Measurements from ENCODE around the gene ZDHHC3.

The ZDHHC3 gene

DNA sequence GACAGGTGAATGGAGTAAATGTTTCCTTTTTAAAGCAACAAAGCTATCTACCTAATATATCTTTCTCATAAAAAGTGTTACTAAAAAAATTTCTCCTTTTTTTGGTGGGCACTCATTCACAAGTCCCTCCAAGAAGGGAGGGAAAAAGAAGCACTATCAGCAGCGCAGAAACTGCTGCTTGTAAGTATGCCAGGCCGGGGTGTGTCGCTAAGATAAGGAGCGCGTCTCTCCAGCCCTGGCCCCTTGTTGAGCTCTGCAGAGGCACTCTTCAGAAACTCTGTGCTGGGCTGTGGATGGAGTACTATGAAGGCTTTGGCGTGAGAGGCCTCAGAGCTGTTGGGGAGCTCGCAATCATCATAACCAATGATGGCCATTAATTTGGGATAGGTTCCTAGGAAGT is 49.1 kb downstream of the ZDHHC3 start:
- no peak for DNase-seq

DNA sequence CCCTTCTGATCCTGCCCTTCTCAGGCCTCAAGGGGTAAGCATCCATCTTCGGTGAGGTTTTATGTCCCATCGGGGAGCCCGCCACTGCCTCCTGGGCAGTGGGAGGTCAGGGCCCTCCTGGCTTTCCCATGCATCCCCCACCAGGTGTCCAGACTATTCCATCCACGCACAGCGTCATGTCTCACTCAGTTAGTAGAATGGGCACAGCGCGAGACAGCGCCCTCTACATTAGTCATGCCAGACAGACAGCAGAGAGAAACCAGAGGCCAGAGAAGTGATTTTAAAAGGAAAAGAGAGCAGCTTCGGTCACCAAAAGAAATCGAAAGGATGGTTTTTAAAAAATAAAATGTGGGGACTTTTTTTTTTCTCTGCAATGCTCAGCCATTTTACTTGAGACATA is 49.8 kb downstream of the ZDHHC3 start:
- DNase-seq: no peak

DNA sequence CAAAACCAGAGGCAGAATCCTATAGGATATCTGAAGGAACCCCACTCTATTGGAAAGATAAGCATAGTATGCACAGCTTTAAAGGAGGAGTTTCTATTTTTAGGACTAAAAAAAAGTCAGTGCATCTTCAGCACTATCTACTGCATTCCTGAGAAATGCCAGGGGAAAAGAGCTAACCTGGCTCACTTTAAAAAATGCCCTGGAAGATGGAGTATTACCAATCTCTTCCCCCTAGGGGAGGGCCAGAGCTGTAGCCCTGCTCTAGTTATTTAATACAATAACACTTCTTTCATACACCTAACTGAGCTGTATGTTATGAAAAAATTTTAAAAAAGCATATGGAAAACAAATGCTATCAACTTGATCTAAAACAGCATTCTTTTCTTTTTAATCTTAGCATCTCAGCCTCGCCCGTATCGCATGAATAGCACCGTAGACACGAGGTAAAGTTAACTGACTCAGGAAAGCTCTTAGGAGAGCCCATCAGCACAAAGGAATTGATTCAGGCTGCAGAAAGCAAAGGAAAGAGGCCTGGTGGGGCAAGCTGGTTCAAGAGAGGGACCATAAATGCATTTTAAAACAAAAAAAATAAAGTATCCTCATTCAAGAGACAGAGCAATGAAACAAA is 51.4 kb downstream of the ZDHHC3 start:
- DNase-seq: no peak

GRCh38 chr3:44923632-44924456 is 52.1 kb downstream of the ZDHHC3 start:
- DNase-seq: peak in 1 of 4 experiments; percentile 5

- peak in 3 of 4 experiments; percentile 4 to 33 (median 7) for DNase-seq
These were observed 55.9 kb downstream of the ZDHHC3 start for GRCh38 chr3:44920081-44920480.

DNA sequence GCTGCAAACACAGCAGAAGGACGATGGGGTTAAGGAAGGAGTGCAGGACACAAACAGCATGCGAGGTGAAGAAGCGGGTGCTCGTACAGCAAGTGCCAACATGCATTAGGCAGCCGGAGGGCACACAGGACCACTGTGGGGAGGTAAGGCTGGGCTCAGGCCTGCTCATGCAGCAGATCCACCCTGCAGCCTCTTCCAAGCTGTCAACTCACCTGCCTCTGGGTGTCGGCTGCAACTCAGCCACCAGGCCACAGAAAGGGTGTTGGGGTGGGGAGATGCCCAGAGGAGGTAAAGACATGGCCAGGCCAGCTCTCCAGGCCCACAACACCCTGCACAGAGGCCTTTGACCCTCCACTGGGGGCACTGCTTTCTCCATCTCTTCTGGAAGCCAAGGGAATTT is 57.4 kb downstream of the ZDHHC3 start:
- no peak for DNase-seq

GRCh38 chr3:44918087-44918486 is 57.9 kb downstream of the ZDHHC3 start:
- no peak for DNase-seq

DNA sequence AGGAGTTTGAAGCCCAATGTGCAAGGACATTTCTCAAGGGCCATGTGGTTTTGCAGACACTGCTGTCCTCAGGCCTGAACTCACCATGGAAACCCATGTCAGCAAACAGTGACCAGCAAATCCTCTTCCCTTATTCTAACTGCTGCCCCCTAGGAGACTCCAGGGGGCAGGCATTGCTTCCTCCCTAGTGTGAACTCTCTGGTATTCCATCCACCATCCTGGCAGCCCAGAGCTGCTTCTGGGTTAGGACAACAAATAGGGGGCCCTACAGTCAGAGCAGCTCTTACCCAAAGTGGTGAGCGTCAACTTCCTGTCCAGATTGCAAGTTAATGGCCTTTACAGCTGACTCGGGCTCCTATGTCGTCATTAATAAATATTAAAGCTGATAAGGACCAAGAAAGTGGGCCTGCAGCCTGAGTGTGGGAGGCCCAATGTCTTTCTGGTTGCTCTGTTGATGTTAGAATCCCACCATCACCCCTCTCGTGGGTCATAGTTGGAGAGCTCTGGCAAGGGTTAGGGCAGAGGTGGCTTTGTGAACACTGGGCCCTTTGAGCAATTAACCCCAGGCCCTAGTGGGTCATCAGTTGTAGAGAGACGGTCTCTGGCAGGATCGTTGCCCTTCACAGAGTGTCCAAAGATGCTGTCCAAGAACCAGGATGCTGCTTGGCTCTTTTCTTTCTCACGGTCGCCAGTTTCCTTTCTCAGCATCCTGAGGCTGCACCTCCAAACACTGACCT is 60.1 kb downstream of the ZDHHC3 start:
- peak in 3 of 4 experiments; percentile 9 to 23 (median 19) for DNase-seq

DNA sequence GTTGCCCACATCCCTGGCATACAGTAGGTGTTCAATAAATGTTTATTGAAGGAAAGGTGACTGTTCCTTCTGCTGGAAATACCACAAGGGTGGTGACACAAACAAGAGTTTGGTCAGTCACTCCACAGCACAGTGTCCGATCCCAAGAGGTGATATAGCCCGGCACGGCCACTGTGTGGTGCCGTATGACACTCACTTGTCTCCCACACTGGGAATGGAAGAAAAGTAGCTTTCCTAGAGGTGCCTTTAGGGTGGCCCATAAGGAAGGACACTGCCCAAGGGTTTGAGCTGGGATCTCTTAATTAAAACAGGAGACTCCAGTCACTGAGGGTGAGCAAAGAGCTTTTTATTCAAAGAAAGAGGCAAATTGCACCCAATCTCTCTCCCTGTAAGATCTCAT is 61.0 kb downstream of the ZDHHC3 start:
- DNase-seq: peak; percentile 17 to 46 (median 28)

DNA sequence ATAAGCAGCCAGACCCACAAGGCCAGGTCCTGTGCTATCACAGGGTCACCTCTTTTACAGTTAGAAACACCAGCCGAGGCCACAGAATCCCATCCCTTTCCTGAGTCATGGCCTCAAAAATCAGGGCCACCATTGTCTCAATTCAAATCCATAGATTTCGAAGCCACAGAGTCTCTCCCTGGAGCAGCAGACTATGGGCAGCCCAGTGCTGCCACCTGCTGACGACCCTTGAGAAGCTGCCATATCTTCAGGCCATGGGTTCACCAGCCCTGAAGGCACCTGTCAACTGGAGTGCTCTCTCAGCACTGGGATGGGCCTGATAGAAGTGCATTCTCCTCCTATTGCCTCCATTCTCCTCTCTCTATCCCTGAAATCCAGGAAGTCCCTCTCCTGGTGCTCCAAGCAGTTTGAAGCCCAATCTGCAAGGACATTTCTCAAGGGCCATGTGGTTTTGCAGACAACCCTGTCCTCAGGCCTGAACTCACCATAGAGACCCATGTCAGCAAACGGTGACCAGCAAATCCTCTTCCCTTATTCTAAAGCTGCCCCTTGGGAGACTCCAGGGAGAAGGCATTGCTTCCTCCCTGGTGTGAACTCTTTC is 62.0 kb downstream of the ZDHHC3 start:
- DNase-seq: peak; percentile 75 to 88 (median 77)

- DNase-seq: no peak
These were observed 65.3 kb downstream of the ZDHHC3 start for GRCh38 chr3:44910693-44911092.

GRCh38 chr3:44909063-44909462 is 66.9 kb downstream of the ZDHHC3 start:
- DNase-seq: no peak

GRCh38 chr3:44907612-44908011 is 68.4 kb downstream of the ZDHHC3 start:
- DNase-seq: no peak

DNA sequence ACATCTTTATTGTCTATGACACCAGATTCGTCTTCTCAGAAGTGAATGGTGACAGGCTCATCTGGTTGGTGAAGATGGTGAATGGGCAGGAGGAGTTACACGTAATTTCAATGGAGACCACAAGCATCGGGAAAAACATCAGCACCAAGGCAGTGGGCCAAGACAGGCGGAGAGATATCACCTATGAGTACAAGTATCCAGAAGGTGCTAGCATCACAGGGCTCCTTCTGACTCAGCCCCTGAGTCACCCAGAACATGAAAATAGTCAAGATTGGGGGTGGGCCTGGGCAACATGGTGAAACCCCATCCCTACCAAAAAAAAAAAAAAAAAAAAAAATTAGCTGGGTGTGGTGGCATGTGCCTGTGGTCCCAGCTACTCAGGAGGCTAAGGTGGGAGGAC is 69.0 kb downstream of the ZDHHC3 start:
- no peak for DNase-seq

DNA sequence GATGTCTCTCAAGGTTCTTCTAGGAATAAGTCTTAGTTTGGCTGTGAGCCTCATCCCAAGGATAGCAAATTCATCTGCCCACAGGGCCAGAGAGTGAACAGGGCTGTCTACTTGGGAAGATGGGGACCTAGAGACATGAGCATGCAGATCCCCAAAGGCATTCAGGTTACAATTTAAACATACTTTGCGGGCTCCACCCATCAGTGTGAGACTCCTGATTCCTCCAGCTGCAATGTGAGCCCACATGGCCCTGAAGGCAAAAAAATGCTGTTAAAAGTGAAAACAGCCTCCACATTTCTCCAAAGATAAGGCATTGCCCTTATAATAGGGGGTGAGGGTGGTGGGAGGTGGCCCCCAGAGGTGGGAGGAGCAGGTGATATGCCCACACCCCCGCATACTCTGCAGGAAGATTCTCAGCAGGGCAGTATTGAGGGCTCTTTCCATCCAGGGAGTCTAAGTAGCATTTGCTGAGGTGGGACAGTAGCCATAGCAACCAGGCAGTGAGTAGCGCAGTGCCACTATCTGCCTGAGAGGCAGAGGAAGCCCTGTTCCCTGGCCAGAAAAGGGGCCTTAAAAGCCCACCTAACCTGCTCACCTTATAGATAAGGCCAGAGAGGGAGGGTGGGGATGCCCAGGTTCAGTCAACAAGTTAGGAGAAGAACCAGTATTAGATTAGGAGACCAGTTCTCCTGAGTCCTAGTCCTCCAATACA is 70.4 kb downstream of the ZDHHC3 start:
- no peak for DNase-seq

DNA sequence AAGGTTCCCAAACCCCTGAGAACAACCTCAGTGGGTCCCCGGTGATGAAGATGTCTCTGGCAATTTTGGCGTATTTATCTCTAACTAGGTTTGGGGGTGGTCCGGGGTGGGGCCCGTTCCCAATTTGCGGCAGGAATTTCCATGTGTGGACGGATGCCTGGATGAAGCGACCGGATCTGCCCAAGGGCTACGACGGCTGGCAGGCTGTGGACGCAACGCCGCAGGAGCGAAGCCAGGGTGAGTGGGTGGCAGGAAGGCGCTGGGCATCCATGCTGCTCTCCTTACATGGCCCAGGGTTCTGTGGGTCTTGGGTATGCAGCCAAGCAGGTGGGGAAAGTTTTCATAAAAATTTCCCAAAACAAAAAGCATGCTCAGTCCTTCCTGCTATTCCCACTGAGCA is 72.2 kb downstream of the ZDHHC3 start:
- no peak for DNase-seq

GRCh38 chr3:44903314-44903713 is 72.7 kb downstream of the ZDHHC3 start:
- DNase-seq: no peak

DNA sequence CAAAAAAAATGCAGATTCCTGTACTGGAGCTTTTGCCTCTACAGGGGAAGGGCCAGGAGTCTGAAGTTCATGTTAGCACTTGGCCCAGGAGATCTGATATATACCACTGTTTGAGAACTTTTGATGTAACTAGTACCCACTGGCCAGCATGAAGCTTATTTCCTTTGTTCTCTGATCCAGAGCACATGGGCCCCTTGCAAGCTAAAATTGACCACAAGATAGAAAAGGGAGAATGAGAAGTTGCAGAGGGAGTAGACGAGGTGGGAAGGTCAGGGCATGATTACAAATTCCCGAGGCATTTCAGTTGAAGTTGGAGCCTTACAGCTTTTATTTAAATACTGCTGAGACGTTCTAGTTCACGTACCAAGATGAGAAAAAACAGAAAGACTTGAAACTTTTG is 73.3 kb downstream of the ZDHHC3 start:
- no peak for DNase-seq

GRCh38 chr3:44899683-44900367 is 76.1 kb downstream of the ZDHHC3 start:
- DNase-seq: no peak

DNA sequence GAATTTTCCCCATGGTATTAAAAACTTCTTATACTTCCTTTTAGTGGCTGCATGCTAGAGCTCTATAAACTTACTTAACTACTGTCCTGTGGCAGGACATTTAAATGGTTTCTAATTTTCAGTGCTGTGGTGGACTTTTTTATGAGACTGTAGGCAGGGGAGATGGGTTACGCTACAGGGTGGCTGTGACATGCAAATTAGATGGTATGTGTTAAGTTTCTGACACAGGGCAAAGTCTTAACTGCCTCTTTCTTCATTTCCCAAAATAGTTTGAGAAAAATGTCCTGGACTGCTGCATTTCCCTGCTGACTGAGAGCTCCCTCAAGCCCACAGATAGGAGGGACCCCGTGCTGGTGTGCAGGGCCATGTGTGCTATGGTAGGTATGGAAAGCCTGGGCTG is 79.5 kb downstream of the ZDHHC3 start:
- no peak for DNase-seq

- DNase-seq: no peak
These were observed 81.5 kb downstream of the ZDHHC3 start for GRCh38 chr3:44894485-44894884.

- DNase-seq: no peak
These were observed 82.9 kb downstream of the ZDHHC3 start for GRCh38 chr3:44893097-44893496.
